SK-N-MC (cell line): ENCODE results near the gene SYT2.

Experiments used
- EZH2 ChIP-seq: fragments of 200-600 bp; sonication (generic); IDR thresholded peaks from one replicate; pipeline ENCODE4 v1.6.1; 2017; ENCODE audit warnings: antibody characterized with exemption
- FOXP2 ChIP-seq: optimal IDR thresholded peaks from 2 replicates; pipeline ENCODE3; 2011; ENCODE audit warnings: mild to moderate bottlenecking, moderate library complexity; ENCODE audit not compliant: insufficient read depth; ENCODE audit errors: extremely low read length, control extremely low read depth
- POLR2AphosphoS5 ChIP-seq: IDR thresholded peaks from 2 replicates; pipeline ENCODE4 v1.6.1; 2012; ENCODE audit warnings: mild to moderate bottlenecking, low read depth, low read length, borderline replicate concordance

DNA sequence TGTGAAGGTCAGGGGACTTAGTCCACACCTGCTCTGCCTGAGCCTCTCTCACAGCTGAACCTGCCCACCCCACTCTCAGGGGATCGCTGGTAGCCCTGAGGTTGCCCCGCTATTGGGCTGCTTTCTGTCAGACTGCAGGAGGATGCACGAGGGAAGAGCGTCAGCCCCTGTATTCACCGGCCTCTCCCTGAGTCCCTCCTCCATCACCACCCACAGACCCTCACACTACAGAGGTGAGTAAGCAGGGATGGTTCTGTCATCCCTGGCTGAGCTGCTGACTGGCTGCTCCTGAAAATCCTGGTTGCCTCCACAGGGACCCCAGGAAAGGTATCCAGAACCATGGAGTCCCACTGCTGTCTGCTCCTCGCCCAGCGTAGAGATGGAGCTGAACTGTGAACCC lies 118.7 kb downstream of the SYT2 start:
- TF ChIP-seq POLR2AphosphoS5 (no peak), EZH2 (no peak), FOXP2 (no peak)
